GM18909 (cell line): Measurements from ENCODE around the gene SLC25A3.
A peak's percentile ranks its signal among the peaks of the same experiment; 100 is the strongest.
"Not testable (repeated sequence)": the region's sequence is repeated elsewhere in the genome, so short reads cannot be mapped to it uniquely, and the experiment has no call there.

Experiments
- ATAC-seq: cut with Tn5 transposase; IDR thresholded peaks from one replicate; pipeline ENCODE4 v1.9.1; 2021; ENCODE audit warnings: mild to moderate bottlenecking; ENCODE audit not compliant: unreplicated experiment, poor library complexity

Gene SLC25A3

GRCh38 chr12:98593351-98594049 lies at the start of gene SLC25A3:
TSS of gene SLC25A3 (plus strand) at chr12:98593686. CDS start at chr12:98593979, 293 bp downstream.
- ATAC-seq = peak; percentile 99

GRCh38 chr12:98543701-98544100 lies 49.8 kb upstream of the SLC25A3 start:
- no peak for ATAC-seq

GRCh38 chr12:98544751-98545150 lies 48.7 kb upstream of the SLC25A3 start:
- ATAC-seq = no peak

GRCh38 chr12:98549371-98550110 lies 43.9 kb upstream of the SLC25A3 start:
- ATAC-seq = no peak

GRCh38 chr12:98551787-98552186 lies 41.7 kb upstream of the SLC25A3 start:
- ATAC-seq = no peak

- not testable (repeated sequence) for ATAC-seq
Measured at GRCh38 chr12:98558097-98558496, 35.4 kb upstream of the SLC25A3 start.

- no peak for ATAC-seq
Measured at GRCh38 chr12:98559666-98560065, 33.8 kb upstream of the SLC25A3 start.

- no peak for ATAC-seq
Measured at GRCh38 chr12:98561846-98562245, 31.6 kb upstream of the SLC25A3 start.

- ATAC-seq = no peak
Measured at GRCh38 chr12:98572010-98572409, 21.5 kb upstream of the SLC25A3 start.

GRCh38 chr12:98574110-98574509 lies 19.4 kb upstream of the SLC25A3 start:
- ATAC-seq = no peak

GRCh38 chr12:98575013-98575412 lies 18.5 kb upstream of the SLC25A3 start:
- no peak for ATAC-seq

- ATAC-seq = not testable (repeated sequence)
Measured at GRCh38 chr12:98576795-98577194, 16.7 kb upstream of the SLC25A3 start.

- ATAC-seq = no peak
Measured at GRCh38 chr12:98578392-98578791, 15.1 kb upstream of the SLC25A3 start.

- ATAC-seq = no peak
Measured at GRCh38 chr12:98578821-98579220, 14.7 kb upstream of the SLC25A3 start.

- no peak for ATAC-seq
Measured at GRCh38 chr12:98579347-98579746, 14.1 kb upstream of the SLC25A3 start.

- no peak for ATAC-seq
Measured at GRCh38 chr12:98579835-98580234, 13.7 kb upstream of the SLC25A3 start.

GRCh38 chr12:98580695-98581094 lies 12.8 kb upstream of the SLC25A3 start:
- no peak for ATAC-seq

GRCh38 chr12:98581101-98581500 lies 12.4 kb upstream of the SLC25A3 start:
- no peak for ATAC-seq

GRCh38 chr12:98582093-98582492 lies 11.4 kb upstream of the SLC25A3 start:
- ATAC-seq = no peak

GRCh38 chr12:98587084-98587483 lies 6.4 kb upstream of the SLC25A3 start:
- no peak for ATAC-seq

GRCh38 chr12:98591209-98591608 lies 2.3 kb upstream of the SLC25A3 start:
- ATAC-seq = no peak

GRCh38 chr12:98592825-98593322 lies 612 bp upstream of the SLC25A3 start:
- no peak for ATAC-seq
